SIG-M5 (cell line): ENCODE results near the gene RPP38.

Experiments
- DNase-seq: peaks from one replicate; lab custom pipeline; 2025; lab: John Stamatoyannopoulos, UW

Gene RPP38, protein sequence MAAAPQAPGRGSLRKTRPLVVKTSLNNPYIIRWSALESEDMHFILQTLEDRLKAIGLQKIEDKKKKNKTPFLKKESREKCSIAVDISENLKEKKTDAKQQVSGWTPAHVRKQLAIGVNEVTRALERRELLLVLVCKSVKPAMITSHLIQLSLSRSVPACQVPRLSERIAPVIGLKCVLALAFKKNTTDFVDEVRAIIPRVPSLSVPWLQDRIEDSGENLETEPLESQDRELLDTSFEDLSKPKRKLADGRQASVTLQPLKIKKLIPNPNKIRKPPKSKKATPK

DNA sequence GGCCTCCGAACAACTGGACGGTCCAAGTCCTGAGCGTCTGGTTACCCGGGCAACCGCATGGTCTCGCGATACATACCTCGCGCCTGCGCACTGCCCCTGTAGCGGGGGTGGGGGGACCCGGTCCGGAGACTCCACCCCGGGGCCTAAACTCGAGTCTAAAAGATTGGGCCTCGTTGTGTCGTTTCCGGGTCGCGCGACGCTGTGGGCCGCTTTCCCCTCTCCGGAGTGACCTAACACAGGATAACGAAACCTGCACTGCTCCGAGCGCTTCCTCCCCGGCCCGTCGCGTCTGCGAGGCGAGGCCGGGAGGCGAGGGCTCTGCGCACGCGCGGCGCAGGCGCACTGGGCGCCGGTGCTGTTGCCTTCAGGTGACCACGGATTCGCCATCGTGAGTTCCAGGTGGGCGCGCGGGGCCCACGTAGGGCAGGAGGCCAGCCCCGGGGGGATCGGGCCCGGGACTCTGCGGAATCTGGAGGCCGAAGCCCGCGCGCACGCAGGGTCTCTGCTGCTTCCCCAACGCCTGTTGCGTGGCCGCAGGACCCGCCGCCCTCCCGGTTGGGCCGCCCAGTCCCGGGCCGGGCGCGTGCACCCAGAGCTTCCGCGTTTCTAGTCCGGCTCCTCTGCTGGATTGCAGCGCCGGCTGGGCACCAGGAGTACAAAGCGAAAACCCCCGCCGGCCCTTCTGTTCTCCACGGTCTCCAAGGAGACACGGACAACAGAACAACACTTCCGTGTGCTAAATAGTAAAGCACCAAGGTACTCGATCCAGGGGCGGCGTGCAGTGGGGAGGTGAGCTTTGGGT, at the start of gene RPP38:
Gene RPP38 (plus strand): TSS at position 345 of the 802 bp plus-strand sequence. CDS start 5,960 bp downstream, outside the sequence.
- DNase-seq = peak; percentile 55

DNA sequence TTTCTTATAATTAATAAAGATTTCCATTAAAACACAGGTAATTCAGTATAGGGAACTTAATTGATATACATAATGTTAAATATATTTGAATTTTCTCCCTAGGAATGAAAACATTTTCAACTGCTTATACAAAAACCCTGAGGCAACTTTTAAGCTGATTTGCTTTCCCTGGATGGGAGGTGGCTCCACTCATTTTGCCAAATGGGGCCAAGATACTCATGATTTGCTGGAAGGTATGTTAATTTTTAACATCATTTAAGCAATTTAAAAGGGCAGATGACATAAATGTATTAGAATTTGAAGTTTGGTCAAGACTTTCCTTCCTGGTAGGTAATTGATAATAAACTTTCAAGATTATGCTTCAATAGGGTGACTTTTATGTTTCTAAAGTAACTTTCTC, 47.6 kb upstream of the RPP38 start:
- DNase-seq = no peak

DNA sequence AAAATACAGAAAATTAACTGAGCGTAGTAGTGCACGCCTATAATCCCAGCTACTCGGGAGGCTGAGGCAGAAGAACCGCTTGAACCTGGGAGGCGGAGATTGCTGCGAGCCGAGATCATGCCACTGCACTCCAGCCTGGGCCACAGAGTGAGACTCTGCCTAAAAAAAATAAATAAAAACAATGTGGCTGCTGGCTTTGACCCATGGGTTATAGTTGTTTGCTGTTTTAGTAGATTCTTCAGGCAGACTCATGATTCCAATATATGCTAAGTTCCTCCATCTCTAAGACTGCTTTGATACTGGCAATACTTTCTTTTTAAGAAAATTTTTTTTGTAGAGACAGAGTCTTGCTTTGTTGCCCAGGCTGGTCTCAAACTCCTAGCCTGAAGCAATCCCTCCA, 45.0 kb upstream of the RPP38 start:
- no peak for DNase-seq

DNA sequence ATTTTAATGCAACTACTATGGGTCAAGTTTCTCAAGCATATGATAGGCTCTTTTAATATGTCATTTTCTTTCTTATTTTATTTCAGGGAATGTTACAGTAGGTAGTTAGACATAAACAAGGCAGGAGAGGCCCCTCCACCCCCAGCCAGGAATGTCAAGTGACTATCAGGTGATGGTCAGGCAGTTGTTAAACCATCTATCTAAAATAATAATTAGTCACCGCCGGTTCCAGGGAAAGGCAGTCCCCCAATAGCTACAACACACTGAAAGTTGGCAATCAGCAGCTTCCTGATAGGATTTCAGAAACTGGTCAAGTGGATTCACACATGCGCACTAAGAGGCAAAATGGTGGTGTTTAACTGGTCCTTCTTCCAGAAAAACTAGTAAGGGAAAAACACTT, 44.1 kb upstream of the RPP38 start:
- DNase-seq = no peak

DNA sequence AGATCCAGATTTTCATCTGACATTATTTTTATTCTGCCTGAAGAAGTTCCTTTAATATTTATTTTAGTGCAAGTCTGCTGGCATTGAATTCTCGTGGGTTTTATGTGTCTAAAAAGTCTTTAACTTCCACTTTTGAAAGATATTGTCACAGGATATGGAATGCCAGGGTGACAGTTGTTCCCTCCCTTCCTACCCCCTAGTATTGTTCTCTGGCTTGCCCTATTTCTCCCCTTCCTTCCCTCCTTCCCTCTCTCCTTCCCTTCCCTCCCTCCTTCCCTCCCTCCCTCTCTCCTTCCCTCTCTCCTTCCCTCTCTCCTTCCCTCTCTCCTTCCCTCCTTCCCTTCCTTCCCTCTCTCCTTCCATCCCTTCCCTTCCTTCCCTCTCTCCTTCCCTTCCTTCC, 38.5 kb upstream of the RPP38 start:
- DNase-seq = no peak

DNA sequence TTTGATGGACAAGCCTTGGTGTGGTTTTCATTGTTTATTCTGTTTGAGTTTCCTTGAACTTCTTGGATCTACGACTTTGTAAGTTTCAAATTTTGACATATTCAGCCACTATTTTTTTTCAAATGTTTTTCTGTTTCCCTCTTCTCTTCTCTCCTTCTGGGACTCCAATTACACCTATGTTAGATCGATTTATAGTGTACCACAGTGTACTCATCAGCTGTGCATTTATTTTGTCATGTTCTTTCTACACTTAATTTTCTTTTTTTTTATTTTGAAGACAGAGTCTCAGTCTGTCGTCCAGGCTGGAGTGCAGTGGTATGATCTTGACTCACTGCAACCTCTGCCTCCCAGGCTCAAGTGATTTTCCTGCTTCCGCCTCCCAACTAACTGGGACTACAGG, 37.2 kb upstream of the RPP38 start:
- DNase-seq = no peak

DNA sequence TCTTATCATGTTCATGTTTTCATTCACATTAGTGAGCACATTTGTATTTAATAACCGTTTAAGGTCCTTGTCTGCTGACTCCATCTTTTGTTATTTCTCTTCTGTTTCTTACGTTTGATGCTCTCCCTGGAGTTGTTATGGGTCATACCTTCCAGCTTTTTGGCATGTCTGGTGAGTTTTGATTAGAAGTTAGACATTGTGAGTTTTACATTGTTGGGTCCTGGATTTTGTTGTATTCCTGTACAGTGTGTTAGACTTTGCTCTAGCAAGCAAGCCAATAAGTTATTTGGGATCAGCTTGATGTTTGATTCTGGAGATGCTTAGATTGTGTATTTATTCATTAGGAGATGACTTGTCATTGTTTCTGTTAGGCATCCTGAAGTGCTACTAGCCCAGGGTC, 36.5 kb upstream of the RPP38 start:
- no peak for DNase-seq

DNA sequence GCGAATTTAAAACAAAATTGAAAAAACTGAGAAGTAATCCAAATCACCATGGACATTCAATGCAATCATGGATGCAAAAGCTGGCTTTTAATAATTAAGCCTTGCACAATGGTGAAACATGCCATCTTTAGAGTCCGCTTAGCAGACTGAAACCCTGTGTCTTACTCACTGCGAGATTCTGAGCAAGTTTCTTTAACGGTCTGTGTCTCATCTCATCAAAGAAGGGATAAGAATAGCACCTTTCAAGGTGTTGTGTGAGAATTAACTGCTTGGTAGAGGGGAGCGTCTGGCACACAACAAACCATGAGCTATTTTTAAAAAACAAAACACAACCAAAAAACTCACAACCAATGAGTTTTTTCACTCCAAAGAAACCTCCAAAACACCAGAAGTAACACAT, 30.0 kb upstream of the RPP38 start:
- no peak for DNase-seq

DNA sequence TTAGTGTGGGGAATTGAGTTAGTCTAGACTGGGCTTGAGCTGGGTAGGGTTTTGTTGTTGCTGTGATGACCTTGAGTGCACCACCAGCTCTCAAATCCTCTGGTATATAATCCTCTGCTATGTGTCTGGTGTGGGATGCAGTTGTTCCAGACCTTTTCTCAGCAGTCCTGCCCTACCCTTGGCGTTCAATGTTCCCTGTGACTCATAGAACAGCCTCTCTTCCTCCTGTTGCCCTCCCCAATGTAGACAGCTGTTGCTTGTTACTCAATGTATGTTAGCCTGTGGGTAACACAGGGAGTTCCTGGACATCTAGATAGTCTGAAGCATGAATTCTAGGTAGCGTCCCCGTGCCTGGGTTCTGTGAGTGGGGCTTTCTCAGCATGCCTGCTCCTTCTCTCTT, 28.4 kb upstream of the RPP38 start:
- no peak for DNase-seq

DNA sequence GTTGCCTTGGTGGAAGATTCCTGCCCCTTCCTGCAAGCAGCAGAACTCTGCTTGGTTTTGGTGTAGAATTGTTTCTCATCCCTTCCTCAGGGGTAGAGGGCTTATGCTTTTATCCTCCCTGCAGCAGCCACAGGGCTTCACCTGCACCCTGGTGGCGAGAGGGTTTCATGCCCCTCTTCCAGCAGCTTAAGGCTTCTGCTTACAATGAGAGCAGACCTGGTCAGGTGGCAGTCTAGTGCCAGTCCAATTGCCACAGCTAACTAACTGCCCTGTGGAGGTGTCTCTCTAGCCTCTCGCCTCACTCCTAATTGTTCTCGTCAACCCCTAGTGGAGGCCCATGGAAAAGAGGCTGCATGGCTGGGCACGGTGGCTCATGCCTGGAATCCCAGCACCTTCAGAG, 27.9 kb upstream of the RPP38 start:
- DNase-seq = no peak

DNA sequence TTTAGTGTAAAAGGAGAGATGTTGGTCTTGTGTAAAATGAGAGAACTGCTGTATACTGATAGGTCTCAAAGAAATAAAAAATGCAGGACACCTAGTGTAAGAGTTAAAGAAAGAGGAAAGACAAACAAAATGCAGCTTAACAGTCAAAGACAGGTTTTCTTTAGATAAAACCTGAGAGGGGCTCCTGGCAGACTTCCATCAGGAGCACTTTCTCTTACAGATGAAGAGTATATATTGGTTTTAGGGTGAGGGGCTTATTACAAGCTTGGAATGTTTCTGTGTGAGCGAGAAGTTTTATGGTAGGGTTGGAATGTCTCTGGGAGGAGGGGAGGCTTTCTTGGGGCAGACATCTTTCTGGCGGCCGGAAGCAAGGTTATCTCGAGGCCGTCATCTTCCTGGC, 24.8 kb upstream of the RPP38 start:
- DNase-seq = no peak

DNA sequence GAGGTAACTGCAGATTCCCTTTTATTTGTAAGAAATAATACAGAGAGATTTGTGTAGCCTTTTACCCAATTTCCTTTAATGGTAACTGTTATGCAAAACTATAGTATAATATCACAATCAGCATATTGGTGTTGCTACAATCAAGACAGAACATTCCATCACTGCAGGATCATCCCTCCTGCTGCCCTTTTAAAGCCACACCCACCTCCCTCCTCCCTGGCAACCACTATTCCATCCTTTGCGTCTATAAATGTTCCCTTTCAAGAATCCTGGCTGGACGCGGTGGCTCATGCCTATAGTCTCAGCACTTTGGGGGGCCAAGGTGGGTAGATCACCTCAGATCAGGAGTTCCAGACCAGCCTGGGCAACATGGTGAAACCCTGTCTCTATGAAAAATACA, 21.7 kb upstream of the RPP38 start:
- no peak for DNase-seq

DNA sequence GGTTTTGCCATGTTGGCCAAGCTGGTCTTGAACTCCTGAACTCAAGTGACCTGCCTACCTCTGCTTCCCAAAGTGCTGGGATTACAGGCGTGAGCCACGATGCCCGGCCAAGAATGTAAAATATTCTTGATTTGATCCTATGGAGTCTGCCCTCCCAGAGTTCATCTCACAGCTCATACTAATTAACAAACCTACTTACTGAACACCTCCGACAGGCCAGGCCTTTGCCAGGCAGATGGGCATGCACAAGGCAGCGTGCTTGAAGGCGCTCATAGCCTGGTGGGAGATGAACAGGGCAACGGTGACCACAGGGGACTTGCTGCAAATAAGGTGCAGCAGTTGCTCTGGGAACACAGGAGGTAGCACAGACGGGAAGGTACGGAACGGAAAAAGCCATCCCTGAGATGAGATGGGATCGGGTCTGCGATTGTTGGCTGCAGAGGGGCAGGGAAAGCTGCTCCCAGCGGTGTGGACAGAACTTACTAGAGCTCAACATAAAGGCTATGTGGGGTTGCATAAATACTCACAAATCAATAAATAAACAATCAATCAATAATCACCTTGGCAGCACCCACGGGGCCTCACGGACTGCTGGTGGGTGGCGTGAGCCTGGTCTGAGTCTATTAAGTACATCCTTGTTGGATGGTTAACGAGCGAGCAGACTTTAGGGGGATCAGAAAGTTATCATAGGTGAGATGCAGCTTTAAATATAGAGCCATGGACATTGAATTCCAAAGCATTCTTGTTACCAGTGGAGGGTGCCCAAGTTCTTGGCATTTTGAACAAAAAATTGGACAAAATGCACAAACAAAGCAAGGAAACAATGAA, 13.3 kb upstream of the RPP38 start:
- DNase-seq = no peak

DNA sequence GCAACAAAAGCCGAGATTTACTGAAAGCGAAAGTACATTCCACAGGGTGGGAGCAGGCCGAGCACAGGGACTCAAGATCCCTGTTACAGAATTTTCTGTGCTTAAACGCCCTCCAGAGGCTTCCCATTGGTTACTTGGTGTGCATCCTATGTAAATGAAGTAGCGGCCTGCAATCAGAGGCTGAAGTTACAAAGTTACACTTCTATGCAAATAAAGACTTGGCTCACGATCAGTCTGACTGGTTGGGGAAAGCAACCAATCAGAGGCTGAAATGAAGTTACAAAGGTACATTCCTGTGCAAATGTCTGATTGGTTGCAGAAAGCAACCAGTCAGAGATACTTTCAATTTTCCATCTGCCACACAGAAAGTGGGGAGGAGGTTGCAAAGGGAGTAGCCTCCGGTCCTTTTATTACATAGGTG, 12.6 kb upstream of the RPP38 start:
- DNase-seq = no peak

DNA sequence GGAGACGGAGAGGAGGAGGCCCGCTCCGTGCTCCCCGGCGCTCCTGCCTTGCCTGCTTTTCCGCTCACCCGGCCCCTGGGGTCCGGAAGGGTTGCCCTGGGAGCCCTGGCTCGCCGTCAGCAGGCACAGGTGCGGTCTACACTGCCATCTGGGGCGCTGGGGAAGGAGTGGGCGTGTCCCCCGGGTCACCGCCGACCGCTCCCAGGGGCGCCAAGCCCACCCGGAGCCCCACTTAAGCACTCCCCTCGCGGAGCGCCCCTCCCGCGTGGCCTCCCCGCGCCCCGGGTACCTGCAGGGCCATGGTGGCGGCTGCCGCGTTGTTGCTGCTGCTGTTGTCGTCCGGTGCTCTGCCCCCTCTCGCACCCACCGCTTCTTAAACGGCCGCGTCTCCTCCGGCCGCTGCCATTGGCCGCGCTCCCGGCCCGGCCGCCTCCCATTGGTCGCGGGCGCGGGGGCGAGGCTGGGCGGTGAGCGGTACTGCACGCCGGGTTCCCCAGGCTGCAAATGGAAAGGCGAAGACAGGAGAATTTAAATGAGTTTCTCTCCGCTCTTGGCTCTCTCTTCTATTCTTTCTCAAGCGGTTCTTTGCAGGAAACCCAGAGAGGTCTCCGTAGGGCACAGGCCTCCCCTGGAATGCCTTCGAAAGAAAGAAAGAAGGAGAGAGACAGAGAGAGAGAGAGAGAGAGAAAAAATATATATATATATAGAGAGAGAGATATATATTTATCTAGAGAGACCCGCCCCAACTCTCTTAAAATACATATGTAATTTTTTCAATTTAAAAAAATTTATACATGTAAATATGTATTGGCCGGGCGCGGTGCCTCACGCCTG, 8.5 kb upstream of the RPP38 start, which contains the start of gene ACBD7:
Gene ACBD7 (minus strand): TSS at position 349 of the 834 bp plus-strand sequence. CDS start 48 bp downstream, at position 301.
- DNase-seq = peak; percentile 1

DNA sequence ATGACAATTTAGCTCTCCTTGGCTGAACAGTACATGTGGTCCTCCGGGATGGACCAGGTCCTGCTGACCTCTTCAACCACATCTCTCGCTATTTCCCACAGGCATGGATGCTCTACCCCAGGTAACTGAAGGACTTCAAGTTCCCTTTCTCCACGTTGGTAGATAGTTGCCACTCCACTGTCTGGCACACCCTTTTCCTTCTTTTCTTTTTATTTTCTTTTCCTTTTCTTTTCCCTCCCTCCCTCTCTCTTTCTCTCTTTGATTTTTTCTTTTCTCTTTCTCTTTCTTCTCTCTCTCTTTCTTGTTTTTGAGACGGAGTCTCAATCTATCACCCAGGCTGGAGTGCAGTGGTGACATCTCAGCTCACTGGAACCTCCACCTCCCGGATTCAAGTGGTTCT, 5.7 kb upstream of the RPP38 start:
- DNase-seq = no peak

DNA sequence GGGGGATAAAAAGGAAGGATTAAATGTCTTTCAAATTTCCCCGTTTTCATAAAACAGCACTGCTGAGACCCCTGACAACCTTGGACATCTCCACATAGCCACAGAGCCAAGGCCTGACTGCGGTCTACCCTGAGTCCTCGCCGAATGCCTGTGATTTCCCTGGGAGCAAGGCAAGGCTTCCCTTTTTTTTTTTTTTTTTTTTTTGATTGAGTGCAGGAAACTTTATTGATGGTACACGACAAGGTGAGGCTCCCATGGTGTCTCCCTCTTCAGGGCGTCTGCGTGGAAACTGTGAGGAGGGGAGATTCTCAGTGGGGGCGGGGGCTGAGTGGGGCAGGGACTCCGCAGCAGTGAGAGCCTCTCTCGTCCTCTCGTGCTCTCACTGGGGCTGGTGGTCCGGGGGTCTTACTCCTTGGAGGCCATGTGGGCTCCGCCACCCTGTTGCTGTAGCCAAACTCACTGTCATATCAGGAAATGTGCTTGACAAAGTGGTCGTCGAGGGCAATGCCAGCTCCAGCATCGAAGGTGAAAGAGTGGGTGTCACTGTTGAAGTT, 4.2 kb upstream of the RPP38 start:
- no peak for DNase-seq

DNA sequence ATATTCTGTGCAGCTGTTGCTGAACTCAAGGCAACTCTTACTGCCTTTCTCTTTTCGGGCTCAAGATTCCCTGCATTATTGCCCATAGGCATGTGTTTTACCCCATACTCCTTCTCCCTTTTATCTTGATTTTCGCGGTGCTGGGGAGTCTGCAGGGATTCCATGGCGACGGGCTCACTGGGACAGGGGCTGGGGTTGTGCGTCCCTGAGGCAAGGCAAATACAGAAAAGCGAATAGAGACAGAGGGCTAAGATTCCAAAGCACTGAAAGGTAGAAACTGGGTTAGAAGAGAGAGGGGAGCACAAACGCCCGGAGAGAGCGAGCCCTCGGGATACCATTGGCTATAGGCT, 519 bp upstream of the RPP38 start:
- DNase-seq = no peak

DNA sequence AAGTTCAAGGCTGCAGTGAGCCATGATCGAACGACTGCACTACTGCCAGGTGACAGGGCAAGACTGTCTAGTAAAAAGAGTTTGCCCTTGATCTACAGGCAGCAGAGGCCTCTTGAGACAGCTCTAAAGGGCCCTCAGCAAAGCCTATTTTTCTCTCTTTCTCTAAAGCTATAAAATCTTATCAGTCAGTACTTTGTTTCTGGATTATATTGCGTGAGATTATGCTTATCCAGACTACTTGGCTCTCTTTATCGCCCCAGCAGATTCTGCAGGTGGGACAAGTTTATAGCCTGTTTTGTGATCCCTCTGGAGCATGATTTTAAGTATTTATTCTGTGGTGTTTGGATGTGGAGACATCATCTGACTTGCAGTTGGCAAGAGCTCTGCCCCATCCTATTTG, 2.7 kb downstream of the RPP38 start:
- no peak for DNase-seq

DNA sequence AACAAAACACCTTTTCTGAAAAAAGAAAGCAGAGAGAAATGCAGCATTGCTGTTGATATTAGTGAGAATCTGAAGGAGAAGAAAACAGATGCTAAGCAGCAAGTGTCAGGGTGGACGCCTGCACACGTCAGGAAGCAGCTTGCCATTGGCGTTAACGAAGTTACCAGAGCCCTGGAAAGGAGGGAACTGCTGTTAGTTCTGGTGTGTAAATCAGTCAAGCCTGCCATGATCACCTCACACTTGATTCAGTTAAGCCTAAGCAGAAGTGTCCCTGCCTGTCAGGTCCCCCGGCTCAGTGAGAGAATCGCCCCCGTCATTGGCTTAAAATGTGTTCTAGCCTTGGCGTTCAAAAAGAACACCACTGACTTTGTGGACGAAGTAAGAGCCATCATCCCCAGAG, 6.4 kb downstream of the RPP38 start:
- DNase-seq = no peak

DNA sequence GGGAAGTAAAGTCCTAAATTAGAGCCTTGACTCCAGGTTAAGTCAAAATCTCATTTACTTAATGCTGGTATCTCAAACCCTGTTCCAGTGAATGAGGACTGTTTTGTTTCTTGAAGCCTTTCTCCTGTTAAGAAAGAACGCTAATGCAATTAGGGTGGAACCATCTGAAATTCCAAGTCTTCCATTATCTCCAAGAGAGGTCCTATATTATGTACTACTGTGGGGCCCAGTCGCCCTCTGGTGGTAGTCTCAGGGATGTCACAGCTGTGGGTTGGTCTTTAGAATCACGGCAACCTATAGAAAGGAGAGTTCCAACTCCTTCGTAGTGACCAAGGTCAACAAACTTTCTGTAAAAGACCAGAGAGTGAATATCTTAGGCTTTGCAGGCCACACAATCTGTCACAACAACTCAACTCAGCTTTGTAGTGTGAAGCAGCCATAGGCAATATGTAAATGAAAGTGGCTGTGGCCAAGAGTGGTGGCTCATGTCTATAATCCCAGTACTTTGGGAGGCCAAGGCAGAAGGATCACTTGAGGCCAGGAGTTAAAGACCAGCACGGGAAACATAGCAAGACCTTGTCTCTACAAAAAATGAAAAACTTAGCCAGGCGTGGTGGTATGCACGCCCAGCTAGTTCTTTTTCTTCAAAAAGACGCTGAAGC, 9.3 kb downstream of the RPP38 start:
- no peak for DNase-seq
